ENCODE results near the gene TTLL6. TPM values are rescaled to one million over a fixed set of nuclear protein-coding genes. Genes with fewer than 3 reads are reported as not detected.

The TTLL6 gene
- total RNA-seq, 5 donors from 2014 or later (not counting 1 experiment from before 2014, with no cell fraction given), result not detected

- Histone ChIP-seq H3K4me3 (ENCODE audit: control insufficient read depth in 1 of 2, extremely low read depth in 1 of 2, low read length in 1 of 2) (no peak overlapping the region), H3K9me3 (no peaks in the 10 kb centered on the region), H3K27ac (ENCODE audit: low read length) (no peak overlapping the region), H3K4me1 (ENCODE audit: control insufficient read depth in 1 of 2, extremely low read depth in 1 of 2, insufficient read depth in 2 of 2, low read length in 2 of 2) (no peaks in the 10 kb centered on the region), H3K36me3 (ENCODE audit: control insufficient read depth in 2 of 2, extremely low read depth in 1 of 2, insufficient read depth in 1 of 2, low read length in 1 of 2) (no peaks in the 10 kb centered on the region), H3K27me3 (replicated peaks in 1 of 2; ENCODE audit: control insufficient read depth in 2 of 2, extremely low read depth in 1 of 2, insufficient read depth in 2 of 2, low read length in 1 of 2) (peaks cover 0 to 62% of the 10 kb centered on the region in 2 experiments)
- ATAC-seq (replicated peaks in 1 of 4) (no peak), DNase-seq (no peak)
- Mint-ChIP-seq H3K4me3 (no peak overlapping the region), H3K4me1 (no peaks in the 10 kb centered on the region), H3K27me3 (peaks cover 70 to 76% of the 10 kb centered on the region in 2 donors), H3K27ac (no peak overlapping the region), H3K36me3 (no peaks in the 10 kb centered on the region), H3K9me3 (no peaks in the 10 kb centered on the region)
- ChIA-PET POLR2A (no interaction called here), CTCF (interaction anchor here in 1 of 2 donors (0.6 to 1.0 kb wide), 2 partner anchors 44 to 269 kb away, joined by 3 to 4 read pairs; no protein-coding TSS in a partner anchor)
- 85% methylated on average over 5 of the region's 6 CpGs for WGBS (ENCODE audit: insufficient coverage)
Observed at GRCh38 chr17:48761114-48761513, 55.9 kb downstream of the TTLL6 start.

GRCh38 chr17:48760411-48760810, 56.6 kb downstream of the TTLL6 start:
- no peaks in the 10 kb centered on the region for H3K36me3 Mint-ChIP-seq
- H3K36me3 ChIP-seq (ENCODE audit: control insufficient read depth in 2 of 2, extremely low read depth in 1 of 2, insufficient read depth in 1 of 2, low read length in 1 of 2), result no peaks in the 10 kb centered on the region
- no peak overlapping the region for H3K4me3 ChIP-seq (ENCODE audit: control insufficient read depth in 1 of 2, extremely low read depth in 1 of 2, low read length in 1 of 2)
- no peaks in the 10 kb centered on the region for H3K9me3 Mint-ChIP-seq
- H3K27me3 ChIP-seq (replicated peaks in 1 of 2; ENCODE audit: control insufficient read depth in 2 of 2, extremely low read depth in 1 of 2, insufficient read depth in 2 of 2, low read length in 1 of 2), result peaks cover 0 to 62% of the 10 kb centered on the region in 2 experiments
- 43% methylated on average over 2 of the region's 4 CpGs for WGBS (ENCODE audit: insufficient coverage)
- H3K27ac ChIP-seq (ENCODE audit: low read length), result no peak overlapping the region
- H3K27me3 Mint-ChIP-seq, result peaks cover 70 to 78% of the 10 kb centered on the region in 2 donors
- POLR2A ChIA-PET, result no interaction called here
- ATAC-seq (replicated peaks in 1 of 4) (no peak), DNase-seq (no peak)
- H3K4me3 Mint-ChIP-seq, result no peak overlapping the region
- CTCF ChIA-PET, result interaction anchor here in 1 of 2 donors (0.6 to 1.0 kb wide), 2 partner anchors 43 to 269 kb away, joined by 3 to 4 read pairs; no protein-coding TSS in a partner anchor
- H3K9me3 ChIP-seq, result no peaks in the 10 kb centered on the region
- H3K27ac Mint-ChIP-seq, result no peak overlapping the region
- H3K4me1 Mint-ChIP-seq, result no peaks in the 10 kb centered on the region
- no peaks in the 10 kb centered on the region for H3K4me1 ChIP-seq (ENCODE audit: control insufficient read depth in 1 of 2, extremely low read depth in 1 of 2, insufficient read depth in 2 of 2, low read length in 2 of 2)

DNA sequence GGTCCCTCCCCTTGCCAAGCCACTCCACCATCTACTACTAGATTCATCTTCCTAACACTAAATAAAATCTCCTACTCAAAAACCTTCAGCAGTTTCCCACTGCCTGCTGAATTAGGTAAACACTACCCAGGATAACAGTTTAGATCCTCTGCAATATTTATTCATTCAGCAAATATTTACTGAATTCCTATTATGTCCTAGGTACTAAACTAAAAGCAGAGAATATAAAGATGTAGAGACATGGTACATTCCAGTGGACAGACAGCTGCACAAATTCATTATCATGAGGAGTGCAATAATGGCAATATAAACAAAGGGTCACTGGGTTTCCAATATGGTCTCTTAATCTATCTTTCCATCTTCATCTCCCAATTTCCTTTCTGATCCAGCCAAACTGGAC, 57.7 kb downstream of the TTLL6 start:
- peaks cover 4 to 6% (median 4%) of the 10 kb centered on the region in 3 donors for H3K4me1 Mint-ChIP-seq
- no peak for ATAC-seq (replicated peaks in 1 of 4)
- Histone ChIP-seq H3K27me3 (replicated peaks in 1 of 2; ENCODE audit: control insufficient read depth in 2 of 2, extremely low read depth in 1 of 2, insufficient read depth in 2 of 2, low read length in 1 of 2) (peaks cover 5 to 68% of the 10 kb centered on the region in 2 experiments), H3K36me3 (ENCODE audit: control insufficient read depth in 2 of 2, extremely low read depth in 1 of 2, insufficient read depth in 1 of 2, low read length in 1 of 2) (no peaks in the 10 kb centered on the region), H3K9me3 (no peaks in the 10 kb centered on the region), H3K4me1 (ENCODE audit: control insufficient read depth in 1 of 2, extremely low read depth in 1 of 2, insufficient read depth in 2 of 2, low read length in 2 of 2) (peaks cover 2 to 9% of the 10 kb centered on the region in 2 experiments), H3K27ac (ENCODE audit: low read length) (no peak overlapping the region), H3K4me3 (ENCODE audit: control insufficient read depth in 1 of 2, extremely low read depth in 1 of 2, low read length in 1 of 2) (no peak overlapping the region)
- no peak overlapping the region for H3K27ac Mint-ChIP-seq
- peaks cover 70 to 83% of the 10 kb centered on the region in 2 donors for H3K27me3 Mint-ChIP-seq
- no peaks in the 10 kb centered on the region for H3K9me3 Mint-ChIP-seq
- CTCF ChIA-PET, result no interaction called here
- POLR2A ChIA-PET, result no interaction called here
- no peak overlapping the region for H3K4me3 Mint-ChIP-seq
- H3K36me3 Mint-ChIP-seq, result no peaks in the 10 kb centered on the region
- no peak for DNase-seq

- POLR2A ChIA-PET, result no interaction called here
- Mint-ChIP-seq H3K36me3 (no peaks in the 10 kb centered on the region), H3K4me3 (no peak overlapping the region), H3K9me3 (no peaks in the 10 kb centered on the region), H3K27ac (no peak overlapping the region), H3K4me1 (peaks cover 18 to 19% (median 19%) of the 10 kb centered on the region in 3 donors), H3K27me3 (peaks cover 70 to 85% of the 10 kb centered on the region in 2 donors)
- Histone ChIP-seq H3K4me3 (ENCODE audit: control insufficient read depth in 1 of 2, extremely low read depth in 1 of 2, low read length in 1 of 2) (no peak overlapping the region), H3K36me3 (ENCODE audit: control insufficient read depth in 2 of 2, extremely low read depth in 1 of 2, insufficient read depth in 1 of 2, low read length in 1 of 2) (no peaks in the 10 kb centered on the region), H3K27me3 (replicated peaks in 1 of 2; ENCODE audit: control insufficient read depth in 2 of 2, extremely low read depth in 1 of 2, insufficient read depth in 2 of 2, low read length in 1 of 2) (peaks cover 19 to 75% of the 10 kb centered on the region in 2 experiments), H3K4me1 (ENCODE audit: control insufficient read depth in 1 of 2, extremely low read depth in 1 of 2, insufficient read depth in 2 of 2, low read length in 2 of 2) (peaks cover 2 to 17% of the 10 kb centered on the region in 2 experiments), H3K27ac (ENCODE audit: low read length) (no peak overlapping the region), H3K9me3 (no peaks in the 10 kb centered on the region)
- CTCF ChIA-PET, result interaction anchor here in 1 of 2 donors (0.9 to 1.1 kb wide), 2 partner anchors 79 to 127 kb away, joined by 3 to 6 read pairs; no protein-coding TSS in a partner anchor
- ATAC-seq (replicated peaks in 1 of 4), result no peak
- no CpG with 5 or more reads among the region's 2 CpGs for WGBS (ENCODE audit: insufficient coverage)
- DNase-seq, result no peak
Observed at GRCh38 chr17:48757524-48757961, 59.5 kb downstream of the TTLL6 start.

- Mint-ChIP-seq H3K36me3 (no peaks in the 10 kb centered on the region), H3K4me3 (no peak overlapping the region), H3K27ac (no peak overlapping the region), H3K27me3 (peaks cover 70 to 85% of the 10 kb centered on the region in 2 donors), H3K9me3 (no peaks in the 10 kb centered on the region), H3K4me1 (peaks cover 19 to 21% (median 19%) of the 10 kb centered on the region in 3 donors)
- ATAC-seq (replicated peaks in 1 of 4) (no peak), DNase-seq (no peak)
- CTCF ChIA-PET, result no interaction called here
- WGBS (ENCODE audit: insufficient coverage), result 14% methylated on average over 3 of the region's 3 CpGs
- POLR2A ChIA-PET, result no interaction called here
- Histone ChIP-seq H3K27ac (ENCODE audit: low read length) (no peak overlapping the region), H3K27me3 (replicated peaks in 1 of 2; ENCODE audit: control insufficient read depth in 2 of 2, extremely low read depth in 1 of 2, insufficient read depth in 2 of 2, low read length in 1 of 2) (peaks cover 24 to 75% of the 10 kb centered on the region in 2 experiments), H3K4me3 (ENCODE audit: control insufficient read depth in 1 of 2, extremely low read depth in 1 of 2, low read length in 1 of 2) (no peak overlapping the region), H3K4me1 (ENCODE audit: control insufficient read depth in 1 of 2, extremely low read depth in 1 of 2, insufficient read depth in 2 of 2, low read length in 2 of 2) (peaks cover 2 to 20% of the 10 kb centered on the region in 2 experiments), H3K9me3 (no peaks in the 10 kb centered on the region), H3K36me3 (ENCODE audit: control insufficient read depth in 2 of 2, extremely low read depth in 1 of 2, insufficient read depth in 1 of 2, low read length in 1 of 2) (no peaks in the 10 kb centered on the region)
Observed at GRCh38 chr17:48756830-48757251, 60.2 kb downstream of the TTLL6 start.

- Histone ChIP-seq H3K36me3 (ENCODE audit: control insufficient read depth in 2 of 2, extremely low read depth in 1 of 2, insufficient read depth in 1 of 2, low read length in 1 of 2) (no peaks in the 10 kb centered on the region), H3K27ac (ENCODE audit: low read length) (no peak overlapping the region), H3K4me1 (ENCODE audit: control insufficient read depth in 1 of 2, extremely low read depth in 1 of 2, insufficient read depth in 2 of 2, low read length in 2 of 2) (peaks cover 2 to 20% of the 10 kb centered on the region in 2 experiments), H3K4me3 (ENCODE audit: control insufficient read depth in 1 of 2, extremely low read depth in 1 of 2, low read length in 1 of 2) (no peak overlapping the region), H3K27me3 (replicated peaks in 1 of 2; ENCODE audit: control insufficient read depth in 2 of 2, extremely low read depth in 1 of 2, insufficient read depth in 2 of 2, low read length in 1 of 2) (peaks cover 33 to 76% of the 10 kb centered on the region in 2 experiments), H3K9me3 (no peaks in the 10 kb centered on the region)
- Mint-ChIP-seq H3K36me3 (no peaks in the 10 kb centered on the region), H3K4me3 (peak overlapping the region in 1 of 3 donors; percentile 20), H3K27me3 (peaks cover 69 to 84% of the 10 kb centered on the region in 2 donors), H3K27ac (no peak overlapping the region), H3K4me1 (peaks cover 19 to 22% (median 21%) of the 10 kb centered on the region in 3 donors), H3K9me3 (no peaks in the 10 kb centered on the region)
- no peak for DNase-seq
- no peak for ATAC-seq (replicated peaks in 1 of 4)
- WGBS (ENCODE audit: insufficient coverage), result no CpG with 5 or more reads among the region's 8 CpGs
- ChIA-PET POLR2A (no interaction called here), CTCF (no interaction called here)
Observed at GRCh38 chr17:48755356-48755755, 61.7 kb downstream of the TTLL6 start.

Measured in T-cell (primary cell).